Liver (tissue), 9 donors: ENCODE data around the gene KANSL3. TPM values are rescaled to one million over a fixed set of nuclear protein-coding genes. Genes with fewer than 3 reads are reported as not detected.

Experiments used
- DNase-seq: peaks from one replicate; pipeline ENCODE4 v3.0.0-alpha.2; 2017; ENCODE audit warnings: low spot score
- H3K27ac ChIP-seq, 2 donors: one replicate each; pipeline ENCODE4 v1.7.0; 2013; ENCODE audit warnings: inconsistent platforms in 2 of 2, low read length in 2 of 2, control low read depth in 1 of 2, low read depth in 1 of 2, mild to moderate bottlenecking in 1 of 2
- H3K27me3 ChIP-seq, 4 donors: one replicate each; pipeline versions ENCODE4 v1.6.1 to v1.7.0; 2013; ENCODE audit warnings: low read length in 3 of 4, inconsistent platforms in 1 of 4, mild to moderate bottlenecking in 1 of 4, moderate library complexity in 1 of 4; ENCODE audit not compliant: control insufficient read depth in 4 of 4, insufficient read depth in 4 of 4
- H3K36me3 ChIP-seq, 4 donors: one replicate each; pipeline versions ENCODE4 v1.6.1 to v1.7.0; 2013; ENCODE audit warnings: low read length in 3 of 4, mild to moderate bottlenecking in 3 of 4, low read depth in 1 of 4, moderate library complexity in 1 of 4; ENCODE audit not compliant: control insufficient read depth in 4 of 4, insufficient read depth in 3 of 4
- H3K4me1 ChIP-seq, 4 donors: one replicate each; pipeline versions ENCODE4 v1.6.1 to v1.7.0; 2013; ENCODE audit warnings: low read length in 3 of 4, mild to moderate bottlenecking in 3 of 4, moderate library complexity in 1 of 4; ENCODE audit not compliant: control insufficient read depth in 4 of 4, insufficient read depth in 4 of 4
- H3K4me3 ChIP-seq, 3 donors: one replicate each; pipeline versions ENCODE4 v1.6.1 to v1.7.0; 2013; ENCODE audit warnings: low read length in 3 of 3, control low read depth in 1 of 3, low read depth in 1 of 3, mild to moderate bottlenecking in 1 of 3
- H3K9ac ChIP-seq, 2 donors: one replicate each; pipeline ENCODE4 v1.7.0; 2013; ENCODE audit warnings: low read length in 2 of 2, mild to moderate bottlenecking in 2 of 2, moderate library complexity in 2 of 2, control low read depth in 1 of 2, low read depth in 1 of 2
- H3K9me3 ChIP-seq, 4 donors: one replicate each; pipeline versions ENCODE4 v1.6.1 to v1.7.0; 2013; ENCODE audit warnings: low read length in 3 of 4; ENCODE audit not compliant: control insufficient read depth in 4 of 4
- CTCF ChIP-seq: fragments of 150-350 bp; IDR thresholded peaks from 2 replicates; pipeline ENCODE4 v1.5.1; 2017; ENCODE audit warnings: improper control_type of control experiment, low read depth, low read length; ENCODE audit not compliant: missing input control
- EGR1 ChIP-seq, 2 donors: IDR thresholded peaks; 2 replicates each; pipeline ENCODE4 v1.6.1; 2016 to 2018; ENCODE audit warnings: antibody characterized with exemption in 2 of 2, low read depth in 2 of 2
- FOXA1 ChIP-seq: IDR thresholded peaks from 2 replicates; pipeline ENCODE4 v1.6.1; 2016; ENCODE audit warnings: antibody characterized with exemption
- FOXA2 ChIP-seq: IDR thresholded peaks from 2 replicates; pipeline ENCODE4 v1.6.1; 2016; ENCODE audit warnings: antibody characterized with exemption
- GABPA ChIP-seq, 2 donors: IDR thresholded peaks in 1 of 2; conservative IDR thresholded peaks in 1 of 2; 2 replicates each; pipeline ENCODE4 v1.6.1; 2016; ENCODE audit warnings: antibody characterized with exemption in 2 of 2, mild to moderate bottlenecking in 1 of 2, moderate library complexity in 1 of 2
- HNF4A ChIP-seq, 2 donors: conservative IDR thresholded peaks; 2 replicates each; pipeline ENCODE4 v1.6.1; 2016; ENCODE audit warnings: antibody characterized with exemption in 2 of 2, mild to moderate bottlenecking in 2 of 2
- HNF4G ChIP-seq: IDR thresholded peaks from 2 replicates; pipeline ENCODE4 v1.6.1; 2016; ENCODE audit warnings: antibody characterized with exemption
- JUND ChIP-seq, 2 donors: IDR thresholded peaks; 2 replicates each; pipeline ENCODE4 v1.6.1; 2016; ENCODE audit warnings: antibody characterized with exemption in 2 of 2
- NR2F2 ChIP-seq: IDR thresholded peaks from 2 replicates; pipeline ENCODE4 v1.6.1; 2016; ENCODE audit warnings: antibody characterized with exemption
- RAD21 ChIP-seq, 2 donors: IDR thresholded peaks; 2 replicates each; pipeline ENCODE4 v1.6.1; 2016; ENCODE audit warnings: antibody characterized with exemption in 2 of 2, mild to moderate bottlenecking in 2 of 2
- REST ChIP-seq: IDR thresholded peaks from 2 replicates; pipeline ENCODE4 v1.6.1; 2016; ENCODE audit warnings: antibody characterized with exemption, mild to moderate bottlenecking
- RXRA ChIP-seq, 2 donors: IDR thresholded peaks; 2 replicates each; pipeline ENCODE4 v1.6.1; 2017 to 2018; ENCODE audit warnings: antibody characterized with exemption in 2 of 2, mild to moderate bottlenecking in 1 of 2
- SP1 ChIP-seq: IDR thresholded peaks from 2 replicates; pipeline ENCODE4 v1.6.1; 2018; ENCODE audit warnings: antibody characterized with exemption, mild to moderate bottlenecking
- TAF1 ChIP-seq: conservative IDR thresholded peaks from 2 replicates; pipeline ENCODE4 v1.6.1; 2016; ENCODE audit warnings: antibody characterized with exemption, mild to moderate bottlenecking
- YY1 ChIP-seq: IDR thresholded peaks from 2 replicates; pipeline ENCODE4 v1.6.1; 2016; ENCODE audit warnings: antibody characterized with exemption, mild to moderate bottlenecking
- WGBS: extraction: QIAGEN DNeasy Blood & Tissue Kit; methylation state at CpG from one replicate; pipeline ENCODE4 v1.1.7; 2013; 5-methylcytosine and 5-hydroxymethylcytosine counted together
- polyA plus RNA-seq, 2 donors: library from polyadenylated mRNA; stranded (reverse) in 1 of 2; unstranded in 1 of 2; fragments of 200-250 nt in 1 of 2; fragments of >200 nt in 1 of 2; fragmentation: Nextera tagmentation in 1 of 2; extraction: Ambion mirVana in 1 of 2; gene quantifications; one replicate each; pipeline versions ENCODE4 v1.2.1 to v1.2.3, GENCODE V29; 2013 to 2015
- total RNA-seq, 2 donors: library from RNA; depleted of rRNA; stranded (reverse); fragments of >200 nt; gene quantifications; one replicate each; pipeline ENCODE4 v1.2.3, GENCODE V29; 2014
- TF ChIP-seq, protein P1 (sequence below): IDR thresholded peaks from 2 replicates; pipeline ENCODE4 v1.6.1; 2016; ENCODE audit warnings: antibody characterized with exemption
- TF ChIP-seq, protein P2 (sequence below): IDR thresholded peaks from 2 replicates; pipeline ENCODE4 v1.6.1; 2016; ENCODE audit warnings: antibody characterized with exemption
- TF ChIP-seq, protein P3 (sequence below): IDR thresholded peaks from 2 replicates; pipeline ENCODE4 v1.6.1; 2016; ENCODE audit warnings: antibody characterized with exemption
- donor health status: healthy.
- donor health status: healthy.
- donor health status: healthy.
- donor health status: healthy.
- donor health status: healthy.

The KANSL3 gene
- total and polyA plus RNA-seq, 4 donors, result 8.3 to 30.5 (median 18.6) TPM

DNA sequence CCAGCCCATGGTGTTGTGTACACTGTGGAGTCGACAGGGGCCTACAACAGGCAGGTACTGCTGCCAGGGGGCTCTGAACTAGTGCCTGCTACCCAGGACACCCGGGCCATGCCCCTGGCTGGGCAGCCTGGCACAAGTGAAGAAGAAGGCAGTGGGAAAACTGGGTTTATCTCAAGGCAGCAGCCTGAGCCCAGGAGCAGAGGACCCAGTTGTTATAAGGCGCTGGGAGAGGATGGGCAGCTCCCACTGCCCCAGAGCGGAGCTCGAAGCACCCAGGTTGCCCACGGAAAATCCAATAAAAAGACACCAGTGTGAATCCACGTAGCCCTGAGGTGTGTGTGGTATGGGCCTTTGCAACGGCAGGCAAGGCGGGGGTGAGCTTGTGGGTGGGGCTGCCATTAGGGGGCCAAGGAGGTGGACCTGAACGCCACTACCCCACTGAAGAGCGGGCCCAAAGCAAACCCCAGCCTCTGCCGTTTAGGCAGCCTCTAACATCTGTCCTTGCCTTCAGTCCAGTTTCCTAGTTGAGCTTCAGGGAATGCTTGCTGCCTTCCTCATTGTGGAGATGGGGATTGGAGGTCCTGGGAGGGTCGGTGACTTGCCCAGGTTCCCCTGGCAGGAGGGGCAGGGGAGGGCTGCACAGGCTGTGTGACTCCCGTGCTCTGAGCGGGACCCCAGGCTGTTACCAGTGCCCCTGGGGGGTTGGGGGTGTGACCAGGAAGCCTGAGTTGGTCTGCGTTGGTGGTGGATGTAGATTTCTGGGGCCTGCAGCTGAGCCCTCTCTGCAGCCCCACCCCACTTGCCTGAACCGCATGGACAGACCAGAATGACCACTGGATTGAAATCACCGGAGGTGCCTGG lies 85.6 kb downstream of the KANSL3 start:
- Histone ChIP-seq H3K27ac (peak overlapping the region; percentile 4 to 35), H3K4me3 (no peak overlapping the region), H3K9ac (no peak overlapping the region), H3K27me3 (no peaks in the 10 kb centered on the region), H3K36me3 (peaks cover 0 to 3% (median 1%) of the 10 kb centered on the region in 4 donors), H3K4me1 (peaks cover 6 to 47% (median 29%) of the 10 kb centered on the region in 4 donors), H3K9me3 (no peaks in the 10 kb centered on the region)
- TF ChIP-seq YY1 (no peak), HNF4G (no peak), GABPA (IDR thresholded peaks at IDR 0.05 in 1 of 2, conservative IDR thresholded peaks at IDR 0.05 in 1 of 2) (no peak), HNF4A (conservative IDR thresholded peaks at IDR 0.05) (no peak), RXRA (IDR thresholded peaks at IDR 0.05) (no peak), FOXA1 (no peak), FOXA2 (no peak), CTCF (no peak), RAD21 (IDR thresholded peaks at IDR 0.05) (no peak), REST (no peak), TAF1 (no peak), SP1 (no peak), JUND (IDR thresholded peaks at IDR 0.05) (no peak), NR2F2 (no peak), EGR1 (IDR thresholded peaks at IDR 0.05; ENCODE audit: low read depth in 2 of 2) (no peak)
- TF ChIP-seq, protein P1, sequence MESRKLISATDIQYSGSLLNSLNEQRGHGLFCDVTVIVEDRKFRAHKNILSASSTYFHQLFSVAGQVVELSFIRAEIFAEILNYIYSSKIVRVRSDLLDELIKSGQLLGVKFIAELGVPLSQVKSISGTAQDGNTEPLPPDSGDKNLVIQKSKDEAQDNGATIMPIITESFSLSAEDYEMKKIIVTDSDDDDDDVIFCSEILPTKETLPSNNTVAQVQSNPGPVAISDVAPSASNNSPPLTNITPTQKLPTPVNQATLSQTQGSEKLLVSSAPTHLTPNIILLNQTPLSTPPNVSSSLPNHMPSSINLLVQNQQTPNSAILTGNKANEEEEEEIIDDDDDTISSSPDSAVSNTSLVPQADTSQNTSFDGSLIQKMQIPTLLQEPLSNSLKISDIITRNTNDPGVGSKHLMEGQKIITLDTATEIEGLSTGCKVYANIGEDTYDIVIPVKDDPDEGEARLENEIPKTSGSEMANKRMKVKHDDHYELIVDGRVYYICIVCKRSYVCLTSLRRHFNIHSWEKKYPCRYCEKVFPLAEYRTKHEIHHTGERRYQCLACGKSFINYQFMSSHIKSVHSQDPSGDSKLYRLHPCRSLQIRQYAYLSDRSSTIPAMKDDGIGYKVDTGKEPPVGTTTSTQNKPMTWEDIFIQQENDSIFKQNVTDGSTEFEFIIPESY, result no peak
- TF ChIP-seq, protein P2, sequence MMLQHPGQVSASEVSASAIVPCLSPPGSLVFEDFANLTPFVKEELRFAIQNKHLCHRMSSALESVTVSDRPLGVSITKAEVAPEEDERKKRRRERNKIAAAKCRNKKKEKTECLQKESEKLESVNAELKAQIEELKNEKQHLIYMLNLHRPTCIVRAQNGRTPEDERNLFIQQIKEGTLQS, result no peak
- TF ChIP-seq, protein P3, sequence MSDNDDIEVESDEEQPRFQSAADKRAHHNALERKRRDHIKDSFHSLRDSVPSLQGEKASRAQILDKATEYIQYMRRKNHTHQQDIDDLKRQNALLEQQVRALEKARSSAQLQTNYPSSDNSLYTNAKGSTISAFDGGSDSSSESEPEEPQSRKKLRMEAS, result no peak
- DNase-seq, result no peak
- 90% methylated on average over 18 of the region's 18 CpGs for WGBS
